Stimulated activated CD4-positive, alpha-beta T cell treated with anti-CD3 and anti-CD28 coated beads, TNF-alpha, amount 100 ng/mL, for 48 hours (primary cell): ENCODE data around the gene PNMA3.
"Not testable (repeated sequence)": the region's sequence is repeated elsewhere in the genome, so short reads cannot be mapped to it uniquely, and the experiment has no call there.

ENCODE experiments used
- DNase-seq, 3 donors: peaks; one replicate each; pipeline ENCODE4 v3.0.0-alpha.2; 2020; ENCODE audit warnings: low read depth in 3 of 3

Gene PNMA3

GRCh38 chrX:153055871-153056749 lies at the start of gene PNMA3:
Gene PNMA3, plus strand, starts transcription at chrX:153056470. Its CDS starts 586 bp downstream, at chrX:153057056.
- no peak for DNase-seq

GRCh38 chrX:153017174-153017573 lies 39.1 kb upstream of the PNMA3 start:
- not testable (repeated sequence) for DNase-seq

- DNase-seq, result no peak
These were observed 37.1 kb upstream of the PNMA3 start for GRCh38 chrX:153019166-153019565.

- DNase-seq, result not testable (repeated sequence)
These were observed 29.8 kb upstream of the PNMA3 start for GRCh38 chrX:153026501-153026900.

GRCh38 chrX:153028487-153028886 lies 27.8 kb upstream of the PNMA3 start:
- DNase-seq, result not testable (repeated sequence)

- no peak for DNase-seq
These were observed 27.1 kb upstream of the PNMA3 start for GRCh38 chrX:153029162-153029561.

GRCh38 chrX:153029875-153030274 lies 26.4 kb upstream of the PNMA3 start:
- DNase-seq, result no peak

- no peak for DNase-seq
These were observed 25.5 kb upstream of the PNMA3 start for GRCh38 chrX:153030801-153031200.

GRCh38 chrX:153032397-153033118 lies 23.7 kb upstream of the PNMA3 start:
- peak; percentile 30 to 46 (median 35) for DNase-seq

GRCh38 chrX:153049093-153049492 lies 7.2 kb upstream of the PNMA3 start:
- no peak for DNase-seq

GRCh38 chrX:153052534-153052933 lies 3.7 kb upstream of the PNMA3 start:
- no peak for DNase-seq

- no peak for DNase-seq
These were observed 1.0 kb downstream of the PNMA3 start for GRCh38 chrX:153057281-153057680.

- no peak for DNase-seq
These were observed 3.2 kb downstream of the PNMA3 start for GRCh38 chrX:153059191-153060094.

- DNase-seq, result no peak
These were observed 3.8 kb downstream of the PNMA3 start for GRCh38 chrX:153060095-153060445.

- no peak for DNase-seq
These were observed 5.5 kb downstream of the PNMA3 start for GRCh38 chrX:153061732-153062131.

GRCh38 chrX:153063315-153063714 lies 7.0 kb downstream of the PNMA3 start:
- DNase-seq, result no peak

GRCh38 chrX:153064061-153064460 lies 7.8 kb downstream of the PNMA3 start:
- no peak for DNase-seq

GRCh38 chrX:153065389-153065788 lies 9.1 kb downstream of the PNMA3 start:
- DNase-seq, result no peak

- not testable (repeated sequence) for DNase-seq
These were observed 10.1 kb downstream of the PNMA3 start for GRCh38 chrX:153066402-153066801.

- DNase-seq, result not testable (repeated sequence)
These were observed 15.8 kb downstream of the PNMA3 start, which contains the start of gene PNMA6A for GRCh38 chrX:153071909-153072583. Gene PNMA6A, plus strand, starts transcription at chrX:153072454. Its CDS starts 609 bp downstream, at chrX:153073063.

- not testable (repeated sequence) for DNase-seq
These were observed 17.1 kb downstream of the PNMA3 start for GRCh38 chrX:153073331-153073730.
